WTC11 (cell line): ENCODE results near the gene DMWD. TPM values are rescaled to one million over a fixed set of nuclear protein-coding genes. Genes with fewer than 3 reads are reported as not detected.
A peak's percentile ranks its signal among the peaks of the same experiment; 100 is the strongest.

ENCODE experiments used
- ATF6 ChIP-seq: sonication (generic); formaldehyde crosslinking; IDR thresholded peaks from 2 replicates; pipeline ENCODE4 v1.8.1; 2023; ENCODE audit warnings: mild to moderate bottlenecking, missing genetic modification reagents
- CREM ChIP-seq: sonication (generic); formaldehyde crosslinking; IDR thresholded peaks from 2 replicates; pipeline ENCODE4 v1.8.1; 2022; ENCODE audit warnings: mild to moderate bottlenecking, missing genetic modification reagents, moderate library complexity
- E2F1 ChIP-seq: sonication (generic); formaldehyde crosslinking; IDR thresholded peaks from 2 replicates; pipeline ENCODE4 v1.8.0; 2022; ENCODE audit warnings: mild to moderate bottlenecking, missing genetic modification reagents
- ETV6 ChIP-seq: sonication (generic); formaldehyde crosslinking; IDR thresholded peaks from 2 replicates; pipeline ENCODE4 v1.8.1; 2022; ENCODE audit warnings: mild to moderate bottlenecking, missing genetic modification reagents
- FOXP1 ChIP-seq: sonication (generic); formaldehyde crosslinking; IDR thresholded peaks from 2 replicates; pipeline ENCODE4 v1.8.0; 2022; ENCODE audit warnings: missing genetic modification reagents, mild to moderate bottlenecking, moderate library complexity, borderline replicate concordance
- GRHL2 ChIP-seq: fragments of 250-450 bp; sonication (Bioruptor Pico); IDR thresholded peaks from 2 replicates; pipeline ENCODE4 v1.8.0; 2022; ENCODE audit warnings: mild to moderate bottlenecking, moderate library complexity; ENCODE audit not compliant: insufficient replicate concordance, severe bottlenecking
- GTF2I ChIP-seq: fragments of 250-450 bp; sonication (Bioruptor Pico); conservative IDR thresholded peaks from 2 replicates; pipeline ENCODE4 v1.4.0; 2021; ENCODE audit warnings: mild to moderate bottlenecking
- NR1H2 ChIP-seq: sonication (generic); formaldehyde crosslinking; IDR thresholded peaks from 2 replicates; pipeline ENCODE4 v1.9.0; 2021; ENCODE audit warnings: mild to moderate bottlenecking, moderate library complexity, missing genetic modification reagents
- OVOL2 ChIP-seq: fragments of 250-450 bp; sonication (Bioruptor Pico); IDR thresholded peaks from 2 replicates; pipeline ENCODE4 v1.9.0; 2021; ENCODE audit warnings: mild to moderate bottlenecking, borderline replicate concordance
- PRRX2 ChIP-seq: fragments of 250-450 bp; sonication (Bioruptor Pico); IDR thresholded peaks from 2 replicates; pipeline ENCODE4 v1.8.0; 2021; ENCODE audit warnings: mild to moderate bottlenecking
- SOX15 ChIP-seq: fragments of 250-450 bp; sonication (Bioruptor Pico); IDR thresholded peaks from 2 replicates; pipeline ENCODE4 v1.9.0; 2021; ENCODE audit warnings: mild to moderate bottlenecking
- TEAD1 ChIP-seq: sonication (generic); formaldehyde crosslinking; IDR thresholded peaks from 2 replicates; pipeline ENCODE4 v1.8.0; 2022; ENCODE audit warnings: mild to moderate bottlenecking, missing genetic modification reagents
- TEAD4 ChIP-seq: sonication (generic); formaldehyde crosslinking; IDR thresholded peaks from 2 replicates; pipeline ENCODE4 v1.8.0; 2022; ENCODE audit warnings: mild to moderate bottlenecking, missing genetic modification reagents
- USF2 ChIP-seq: sonication (generic); formaldehyde crosslinking; IDR thresholded peaks from 2 replicates; pipeline ENCODE4 v1.8.1; 2023; ENCODE audit warnings: mild to moderate bottlenecking, missing genetic modification reagents, moderate library complexity
- ZBTB21 ChIP-seq: sonication (generic); formaldehyde crosslinking; IDR thresholded peaks from 2 replicates; pipeline ENCODE4 v1.8.1; 2023; ENCODE audit warnings: mild to moderate bottlenecking, missing genetic modification reagents, borderline replicate concordance
- ZNF263 ChIP-seq: sonication (generic); formaldehyde crosslinking; IDR thresholded peaks from 2 replicates; pipeline ENCODE4 v1.8.1; 2022; ENCODE audit warnings: low read depth, mild to moderate bottlenecking, moderate library complexity, missing genetic modification reagents
- ZNF281 ChIP-seq: sonication (generic); formaldehyde crosslinking; IDR thresholded peaks from 2 replicates; pipeline ENCODE4 v1.8.0; 2023; ENCODE audit warnings: mild to moderate bottlenecking, missing genetic modification reagents
- ZNF396 ChIP-seq: fragments of 250-450 bp; sonication (Bioruptor Pico); IDR thresholded peaks from 2 replicates; pipeline ENCODE4 v1.8.0; 2021; ENCODE audit warnings: mild to moderate bottlenecking, moderate library complexity, borderline replicate concordance
- ZNF425 ChIP-seq: fragments of 250-450 bp; sonication (Bioruptor Pico); conservative IDR thresholded peaks from 2 replicates; pipeline ENCODE4 v1.9.0; 2021; ENCODE audit warnings: mild to moderate bottlenecking
- total RNA-seq: library from RNA; stranded (reverse); gene quantifications from 3 replicates; pipeline ENCODE4 v1.2.3, GENCODE V29; 2021
- TF ChIP-seq, protein P1 (sequence below): sonication (generic); formaldehyde crosslinking; IDR thresholded peaks from 2 replicates; pipeline ENCODE4 v1.8.0; 2022; ENCODE audit warnings: mild to moderate bottlenecking, missing genetic modification reagents
- TF ChIP-seq, protein P2 (sequence below): sonication (generic); formaldehyde crosslinking; IDR thresholded peaks from 2 replicates; pipeline ENCODE4 v1.8.1; 2022; ENCODE audit warnings: low read depth, missing genetic modification reagents, borderline replicate concordance
- TF ChIP-seq, protein P3 (sequence below): sonication (generic); formaldehyde crosslinking; IDR thresholded peaks from 2 replicates; pipeline ENCODE4 v1.8.1; 2023; ENCODE audit warnings: mild to moderate bottlenecking, missing genetic modification reagents, borderline replicate concordance

Gene DMWD
- total RNA-seq, 1 experiment from 2014 or later, result 60.7 TPM

DNA sequence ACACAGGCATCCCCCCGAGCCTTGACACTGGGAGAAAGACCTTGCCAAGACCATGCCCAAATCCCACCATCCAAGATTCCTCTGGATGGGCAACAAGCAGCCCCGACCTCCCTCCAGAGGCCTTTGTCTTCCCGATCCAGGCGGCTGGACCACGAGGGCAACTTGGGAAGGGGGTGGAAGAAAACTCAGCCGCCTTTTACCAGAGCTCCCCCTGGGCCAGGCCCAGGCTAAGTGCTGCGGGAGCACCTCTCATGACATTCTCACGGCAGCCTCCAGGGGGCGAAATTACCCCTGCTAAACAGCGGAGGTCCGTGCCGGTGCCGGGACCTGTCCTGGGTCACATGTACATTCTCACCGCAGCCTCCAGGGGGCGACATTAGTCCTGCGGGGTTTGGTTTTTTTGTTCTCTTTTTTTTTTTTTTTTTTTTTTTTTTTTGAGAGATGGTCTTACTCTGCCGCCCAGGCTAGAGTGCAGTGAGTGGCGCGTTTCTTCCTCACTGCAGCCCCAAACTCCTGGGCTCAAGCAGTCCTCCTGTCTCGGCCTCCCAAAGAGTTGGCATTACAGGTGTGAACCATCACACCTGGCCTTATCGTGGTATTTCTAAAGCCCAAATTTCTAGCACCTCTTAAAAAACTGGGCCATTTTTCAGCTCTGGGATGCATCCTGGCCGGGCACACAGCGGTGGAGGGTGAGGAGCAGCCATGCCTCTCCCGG lies 24.5 kb upstream of the DMWD start (continued):
- TF ChIP-seq, protein P1, sequence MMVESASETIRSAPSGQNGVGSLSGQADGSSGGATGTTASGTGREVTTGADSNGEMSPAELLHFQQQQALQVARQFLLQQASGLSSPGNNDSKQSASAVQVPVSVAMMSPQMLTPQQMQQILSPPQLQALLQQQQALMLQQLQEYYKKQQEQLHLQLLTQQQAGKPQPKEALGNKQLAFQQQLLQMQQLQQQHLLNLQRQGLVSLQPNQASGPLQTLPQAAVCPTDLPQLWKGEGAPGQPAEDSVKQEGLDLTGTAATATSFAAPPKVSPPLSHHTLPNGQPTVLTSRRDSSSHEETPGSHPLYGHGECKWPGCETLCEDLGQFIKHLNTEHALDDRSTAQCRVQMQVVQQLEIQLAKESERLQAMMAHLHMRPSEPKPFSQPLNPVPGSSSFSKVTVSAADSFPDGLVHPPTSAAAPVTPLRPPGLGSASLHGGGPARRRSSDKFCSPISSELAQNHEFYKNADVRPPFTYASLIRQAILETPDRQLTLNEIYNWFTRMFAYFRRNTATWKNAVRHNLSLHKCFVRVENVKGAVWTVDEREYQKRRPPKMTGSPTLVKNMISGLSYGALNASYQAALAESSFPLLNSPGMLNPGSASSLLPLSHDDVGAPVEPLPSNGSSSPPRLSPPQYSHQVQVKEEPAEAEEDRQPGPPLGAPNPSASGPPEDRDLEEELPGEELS (CRISPR knock-in tag), result no peak
- TF ChIP-seq TEAD1 (CRISPR knock-in tag) (peak; percentile 65), USF2 (CRISPR knock-in tag) (peak; percentile 82), ETV6 (no peak), ZNF263 (peak; percentile 28; the same call in 1 of the 2 replicates), SOX15 (CRISPR knock-in tag) (no peak), NR1H2 (CRISPR knock-in tag) (no peak), ATF6 (CRISPR knock-in tag) (no peak), OVOL2 (CRISPR knock-in tag) (no peak), GRHL2 (CRISPR knock-in tag) (no peak), ZNF425 (CRISPR knock-in tag) (no peak), CREM (CRISPR knock-in tag) (no peak), E2F1 (no peak), ZBTB21 (CRISPR knock-in tag) (no peak), TEAD4 (CRISPR knock-in tag) (no peak), PRRX2 (CRISPR knock-in tag) (0 out of 2 replicates have a peak, but pooled peaks have one; percentile 8), FOXP1 (CRISPR knock-in tag) (no peak), GTF2I (CRISPR knock-in tag) (no peak), ZNF281 (CRISPR knock-in tag) (no peak), ZNF396 (CRISPR knock-in tag) (no peak)
- TF ChIP-seq, protein P2, sequence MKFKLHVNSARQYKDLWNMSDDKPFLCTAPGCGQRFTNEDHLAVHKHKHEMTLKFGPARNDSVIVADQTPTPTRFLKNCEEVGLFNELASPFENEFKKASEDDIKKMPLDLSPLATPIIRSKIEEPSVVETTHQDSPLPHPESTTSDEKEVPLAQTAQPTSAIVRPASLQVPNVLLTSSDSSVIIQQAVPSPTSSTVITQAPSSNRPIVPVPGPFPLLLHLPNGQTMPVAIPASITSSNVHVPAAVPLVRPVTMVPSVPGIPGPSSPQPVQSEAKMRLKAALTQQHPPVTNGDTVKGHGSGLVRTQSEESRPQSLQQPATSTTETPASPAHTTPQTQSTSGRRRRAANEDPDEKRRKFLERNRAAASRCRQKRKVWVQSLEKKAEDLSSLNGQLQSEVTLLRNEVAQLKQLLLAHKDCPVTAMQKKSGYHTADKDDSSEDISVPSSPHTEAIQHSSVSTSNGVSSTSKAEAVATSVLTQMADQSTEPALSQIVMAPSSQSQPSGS, result no peak
- TF ChIP-seq, protein P3, sequence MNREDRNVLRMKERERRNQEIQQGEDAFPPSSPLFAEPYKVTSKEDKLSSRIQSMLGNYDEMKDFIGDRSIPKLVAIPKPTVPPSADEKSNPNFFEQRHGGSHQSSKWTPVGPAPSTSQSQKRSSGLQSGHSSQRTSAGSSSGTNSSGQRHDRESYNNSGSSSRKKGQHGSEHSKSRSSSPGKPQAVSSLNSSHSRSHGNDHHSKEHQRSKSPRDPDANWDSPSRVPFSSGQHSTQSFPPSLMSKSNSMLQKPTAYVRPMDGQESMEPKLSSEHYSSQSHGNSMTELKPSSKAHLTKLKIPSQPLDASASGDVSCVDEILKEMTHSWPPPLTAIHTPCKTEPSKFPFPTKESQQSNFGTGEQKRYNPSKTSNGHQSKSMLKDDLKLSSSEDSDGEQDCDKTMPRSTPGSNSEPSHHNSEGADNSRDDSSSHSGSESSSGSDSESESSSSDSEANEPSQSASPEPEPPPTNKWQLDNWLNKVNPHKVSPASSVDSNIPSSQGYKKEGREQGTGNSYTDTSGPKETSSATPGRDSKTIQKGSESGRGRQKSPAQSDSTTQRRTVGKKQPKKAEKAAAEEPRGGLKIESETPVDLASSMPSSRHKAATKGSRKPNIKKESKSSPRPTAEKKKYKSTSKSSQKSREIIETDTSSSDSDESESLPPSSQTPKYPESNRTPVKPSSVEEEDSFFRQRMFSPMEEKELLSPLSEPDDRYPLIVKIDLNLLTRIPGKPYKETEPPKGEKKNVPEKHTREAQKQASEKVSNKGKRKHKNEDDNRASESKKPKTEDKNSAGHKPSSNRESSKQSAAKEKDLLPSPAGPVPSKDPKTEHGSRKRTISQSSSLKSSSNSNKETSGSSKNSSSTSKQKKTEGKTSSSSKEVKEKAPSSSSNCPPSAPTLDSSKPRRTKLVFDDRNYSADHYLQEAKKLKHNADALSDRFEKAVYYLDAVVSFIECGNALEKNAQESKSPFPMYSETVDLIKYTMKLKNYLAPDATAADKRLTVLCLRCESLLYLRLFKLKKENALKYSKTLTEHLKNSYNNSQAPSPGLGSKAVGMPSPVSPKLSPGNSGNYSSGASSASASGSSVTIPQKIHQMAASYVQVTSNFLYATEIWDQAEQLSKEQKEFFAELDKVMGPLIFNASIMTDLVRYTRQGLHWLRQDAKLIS, result no peak
